NT2/D1 (cell line): ENCODE data around the gene SNX11.

Source experiments
- SUZ12 ChIP-seq: IDR thresholded peaks from 2 replicates; pipeline ENCODE4 v1.6.1; 2011; ENCODE audit not compliant: insufficient read length, insufficient read depth; ENCODE audit errors: extremely low read depth
- YY1 ChIP-seq: IDR thresholded peaks from 2 replicates; pipeline ENCODE4 v1.6.1; 2011; ENCODE audit not compliant: insufficient read length, insufficient read depth
- ZNF274 ChIP-seq: IDR thresholded peaks from 2 replicates; pipeline ENCODE4 v1.6.1; 2011; ENCODE audit warnings: mild to moderate bottlenecking, low read depth, low read length

- TF ChIP-seq ZNF274, result no peak
- no peak for TF ChIP-seq YY1
- no peak for TF ChIP-seq SUZ12
These were observed 7.0 kb upstream of the SNX11 start for GRCh38 chr17:48100591-48101011.
